Endodermal cell (in vitro differentiated cells): ENCODE data around the gene ACSM2B. TPM values are rescaled to one million over a fixed set of nuclear protein-coding genes. Genes with fewer than 3 reads are reported as not detected.
"Not testable (repeated sequence)": the region's sequence is repeated elsewhere in the genome, so short reads cannot be mapped to it uniquely, and the experiment has no call there.

Experiments
- DNase-seq: peaks from one replicate; pipeline ENCODE4 v3.0.0-alpha.2; 2017
- H3K27ac ChIP-seq: 2 replicates; pipeline ENCODE4 v1.5.1; 2013; ENCODE audit warnings: mild to moderate bottlenecking, low read depth, low read length, moderate library complexity
- H3K27me3 ChIP-seq: 2 replicates; pipeline ENCODE4 v1.6.1; 2013; ENCODE audit warnings: mild to moderate bottlenecking, low read length, moderate library complexity; ENCODE audit not compliant: insufficient read depth, control insufficient read depth, poor library complexity, severe bottlenecking
- H3K36me3 ChIP-seq: 2 replicates; pipeline ENCODE4 v1.7.0; 2013; ENCODE audit warnings: mild to moderate bottlenecking, low read length, moderate library complexity; ENCODE audit not compliant: control insufficient read depth, insufficient read depth
- H3K4me1 ChIP-seq: one replicate; pipeline ENCODE4 v1.7.0; 2013; ENCODE audit warnings: low read length; ENCODE audit not compliant: control insufficient read depth, insufficient read depth
- H3K4me3 ChIP-seq: 2 replicates; pipeline ENCODE4 v1.5.1; 2013; ENCODE audit warnings: mild to moderate bottlenecking, low read length, moderate library complexity
- H3K9ac ChIP-seq: 2 replicates; pipeline ENCODE4 v1.6.1; 2013; ENCODE audit warnings: mild to moderate bottlenecking, low read length, moderate library complexity; ENCODE audit not compliant: poor library complexity, severe bottlenecking; ENCODE audit errors: extremely low read depth
- H3K9me3 ChIP-seq: 2 replicates; pipeline ENCODE4 v1.6.1; 2013; ENCODE audit warnings: mild to moderate bottlenecking, low read length, moderate library complexity; ENCODE audit not compliant: control insufficient read depth
- H3K27ac Mint-ChIP-seq: 2 replicates; pipeline ENCODE4 v1.8.0; 2020; ENCODE audit warnings: mixed read lengths
- H3K27me3 Mint-ChIP-seq: 2 replicates; pipeline ENCODE4 v1.8.0; 2021; ENCODE audit warnings: mild to moderate bottlenecking, mixed read lengths; ENCODE audit not compliant: insufficient read depth
- H3K36me3 Mint-ChIP-seq: 2 replicates; pipeline ENCODE4 v1.8.0; 2020; ENCODE audit warnings: low read depth, mixed read lengths
- H3K4me1 Mint-ChIP-seq: 2 replicates; pipeline ENCODE4 v1.8.0; 2020; ENCODE audit warnings: mixed read lengths
- H3K4me3 Mint-ChIP-seq: 2 replicates; pipeline ENCODE4 v1.8.0; 2020; ENCODE audit warnings: mild to moderate bottlenecking, moderate library complexity, mixed read lengths
- H3K9me3 Mint-ChIP-seq: 2 replicates; pipeline ENCODE4 v1.8.0; 2020; ENCODE audit warnings: mild to moderate bottlenecking, mixed read lengths
- CTCF ChIP-seq: fragments of 200-600 bp; sonication (generic); conservative IDR thresholded peaks from 2 replicates; pipeline ENCODE4 v1.5.0; 2021; ENCODE audit warnings: antibody characterized with exemption, mild to moderate bottlenecking
- WGBS, 2 experiments: methylation state at CpG; one replicate each; pipeline versions ENCODE4 v1.1.5 to v1.1.7; 2013; ENCODE audit warnings: missing lambda C conversion rate in 2 of 2, mixed read lengths in 1 of 2; ENCODE audit not compliant: insufficient coverage in 1 of 2, insufficient read length in 1 of 2; 5-methylcytosine and 5-hydroxymethylcytosine counted together
- total RNA-seq, 2 donors: library from RNA; stranded (reverse); fragmentation: NEBNext Ultra II Directional in 1 of 2; extraction: Animal tissue kit (Norgen Biotek cat#: 25700) in 1 of 2; gene quantifications; 2 replicates in 1 of 2; 3 replicates in 1 of 2; pipeline ENCODE4 v1.2.1, GENCODE V29; 2021

ACSM2B gene
- total RNA-seq, 2 donors from 2014 or later = not detected

- H3K9me3 Mint-ChIP-seq = peaks cover 73% of the 10 kb centered on the region
- no peak overlapping the region for H3K4me3 Mint-ChIP-seq
- no peaks in the 10 kb centered on the region for H3K36me3 ChIP-seq
- H3K9ac ChIP-seq = no peak overlapping the region
- no peaks in the 10 kb centered on the region for H3K36me3 Mint-ChIP-seq
- peaks cover 46% of the 10 kb centered on the region for H3K9me3 ChIP-seq
- H3K4me1 ChIP-seq = no peaks in the 10 kb centered on the region
- no peak for TF ChIP-seq CTCF
- DNase-seq = no peak
- no peaks in the 10 kb centered on the region for H3K27me3 ChIP-seq
- no peak overlapping the region for H3K27ac Mint-ChIP-seq
- H3K27me3 Mint-ChIP-seq = no peaks in the 10 kb centered on the region
- H3K4me3 ChIP-seq = no peak overlapping the region
- H3K27ac ChIP-seq = no peak overlapping the region
- no peaks in the 10 kb centered on the region for H3K4me1 Mint-ChIP-seq
- whole genome bisulfite sequencing, 2 experiments = 80 to 83% methylated on average over 1 of the region's 1 CpG
Measured at GRCh38 chr16:20504418-20504817, 71.7 kb downstream of the ACSM2B start.

- not testable (repeated sequence) for H3K4me1 Mint-ChIP-seq, H3K27ac ChIP-seq, H3K9me3 Mint-ChIP-seq, H3K27me3 ChIP-seq, H3K4me3 Mint-ChIP-seq, H3K27ac Mint-ChIP-seq, H3K4me1 ChIP-seq, H3K36me3 ChIP-seq, H3K27me3 Mint-ChIP-seq, H3K9me3 ChIP-seq, DNase-seq, H3K9ac ChIP-seq, H3K36me3 Mint-ChIP-seq, H3K4me3 ChIP-seq
- no CpG with 5 or more reads among the region's 11 CpGs for WGBS, 2 experiments
Measured at GRCh38 chr16:20491448-20491847, 84.7 kb downstream of the ACSM2B start.

GRCh38 chr16:20490994-20491393, 85.2 kb downstream of the ACSM2B start:
- H3K27me3 Mint-ChIP-seq, H3K9me3 ChIP-seq, H3K4me1 Mint-ChIP-seq, H3K4me3 ChIP-seq, H3K27me3 ChIP-seq, H3K9me3 Mint-ChIP-seq, H3K9ac ChIP-seq, H3K36me3 Mint-ChIP-seq, H3K36me3 ChIP-seq, H3K27ac ChIP-seq, H3K27ac Mint-ChIP-seq, H3K4me1 ChIP-seq, H3K4me3 Mint-ChIP-seq, DNase-seq: not testable (repeated sequence)
- no CpG with 5 or more reads among the region's 3 CpGs for WGBS, 2 experiments

Other genes with a start within 250 kb of the ACSM2B start
- gene GP2, start 248.9 kb downstream of the ACSM2B start, total RNA-seq = not detected
- not detected for gene UMOD, start 223.7 kb downstream of the ACSM2B start, total RNA-seq
- gene PDILT, start 171.6 kb downstream of the ACSM2B start, total RNA-seq = not detected
- not detected for gene ACSM5, start 166.8 kb downstream of the ACSM2B start, total RNA-seq
- not detected for gene ACSM2A, start 124.8 kb downstream of the ACSM2B start, total RNA-seq
- 1 to 10 TPM in 1 of 2 donors, not detected in 1; 1.1 TPM for gene ACSM1, start 121.3 kb upstream of the ACSM2B start, total RNA-seq
- gene THUMPD1, start 165.5 kb upstream of the ACSM2B start, total RNA-seq = 10 to 100 TPM; 42.3 to 55.8 TPM
- gene ACSM3, start 187.6 kb upstream of the ACSM2B start, total RNA-seq = 1 to 10 TPM; 1.6 to 1.8 TPM
- gene ERI2, start 230.1 kb upstream of the ACSM2B start, total RNA-seq = 10 to 100 TPM; 18.7 TPM
- 10 to 100 TPM in 1 of 2 donors, 1 to 10 TPM in 1; 4.3 to 10.2 TPM for gene REXO5, start 230.2 kb upstream of the ACSM2B start, total RNA-seq